HG03575 (cell line): ENCODE data around the gene AGO3.

Experiments
- ATAC-seq: cut with Tn5 transposase; IDR thresholded peaks from one replicate; pipeline ENCODE4 v1.9.1; 2021; ENCODE audit not compliant: unreplicated experiment, insufficient number of reproducible peaks, low FRiP score; ENCODE audit errors: extremely low read depth

AGO3 gene

GRCh38 chr1:36062315-36062714 lies 131.4 kb downstream of the AGO3 start:
- no peak for ATAC-seq

GRCh38 chr1:36067871-36068270 lies 137.0 kb downstream of the AGO3 start:
- ATAC-seq = no peak

- no peak for ATAC-seq
Measured at GRCh38 chr1:36068866-36069265, 138.0 kb downstream of the AGO3 start.

- no peak for ATAC-seq
Measured at GRCh38 chr1:36070349-36070748, 139.4 kb downstream of the AGO3 start.

- ATAC-seq = no peak
Measured at GRCh38 chr1:36076979-36077573, 146.2 kb downstream of the AGO3 start.

- ATAC-seq = no peak
Measured at GRCh38 chr1:36080236-36080635, 149.3 kb downstream of the AGO3 start.

GRCh38 chr1:36080801-36081200 lies 149.9 kb downstream of the AGO3 start:
- no peak for ATAC-seq

GRCh38 chr1:36081926-36082485 lies 151.1 kb downstream of the AGO3 start:
- ATAC-seq = no peak

GRCh38 chr1:36083219-36083618 lies 152.3 kb downstream of the AGO3 start:
- ATAC-seq = no peak

- ATAC-seq = no peak
Measured at GRCh38 chr1:36083635-36084496, 153.0 kb downstream of the AGO3 start, which contains the start of gene TEKT2. TSS of gene TEKT2 (plus strand) at chr1:36084094. CDS start at chr1:36084922, 828 bp downstream.

- no peak for ATAC-seq
Measured at GRCh38 chr1:36084497-36085115, 153.7 kb downstream of the AGO3 start.

GRCh38 chr1:36085126-36085525 lies 154.2 kb downstream of the AGO3 start:
- ATAC-seq = no peak

- ATAC-seq = no peak
Measured at GRCh38 chr1:36085686-36086526, 155.0 kb downstream of the AGO3 start.

GRCh38 chr1:36086529-36087232 lies 155.8 kb downstream of the AGO3 start:
- ATAC-seq = no peak

- ATAC-seq = no peak
Measured at GRCh38 chr1:36087233-36088123, 156.6 kb downstream of the AGO3 start.

- no peak for ATAC-seq
Measured at GRCh38 chr1:36088265-36088576, 157.3 kb downstream of the AGO3 start.

GRCh38 chr1:36088577-36089392 lies 157.9 kb downstream of the AGO3 start, which contains the start of gene ADPRS:
TSS of gene ADPRS (plus strand) at chr1:36088892. CDS start at chr1:36088905, 13 bp downstream.
- no peak for ATAC-seq
